Stimulated activated CD4-positive, alpha-beta T cell treated with anti-CD3 and anti-CD28 coated beads, Interleukin-1b, Interleukin-23, amount 100 ng/mL, for 48 hours (primary cell): Measurements from ENCODE around the gene GPC6.
"Not testable (repeated sequence)": the region's sequence is repeated elsewhere in the genome, so short reads cannot be mapped to it uniquely, and the experiment has no call there.

ENCODE experiments used
- DNase-seq: peaks from one replicate; pipeline ENCODE4 v3.0.0-alpha.2; 2020

GPC6 gene

DNA sequence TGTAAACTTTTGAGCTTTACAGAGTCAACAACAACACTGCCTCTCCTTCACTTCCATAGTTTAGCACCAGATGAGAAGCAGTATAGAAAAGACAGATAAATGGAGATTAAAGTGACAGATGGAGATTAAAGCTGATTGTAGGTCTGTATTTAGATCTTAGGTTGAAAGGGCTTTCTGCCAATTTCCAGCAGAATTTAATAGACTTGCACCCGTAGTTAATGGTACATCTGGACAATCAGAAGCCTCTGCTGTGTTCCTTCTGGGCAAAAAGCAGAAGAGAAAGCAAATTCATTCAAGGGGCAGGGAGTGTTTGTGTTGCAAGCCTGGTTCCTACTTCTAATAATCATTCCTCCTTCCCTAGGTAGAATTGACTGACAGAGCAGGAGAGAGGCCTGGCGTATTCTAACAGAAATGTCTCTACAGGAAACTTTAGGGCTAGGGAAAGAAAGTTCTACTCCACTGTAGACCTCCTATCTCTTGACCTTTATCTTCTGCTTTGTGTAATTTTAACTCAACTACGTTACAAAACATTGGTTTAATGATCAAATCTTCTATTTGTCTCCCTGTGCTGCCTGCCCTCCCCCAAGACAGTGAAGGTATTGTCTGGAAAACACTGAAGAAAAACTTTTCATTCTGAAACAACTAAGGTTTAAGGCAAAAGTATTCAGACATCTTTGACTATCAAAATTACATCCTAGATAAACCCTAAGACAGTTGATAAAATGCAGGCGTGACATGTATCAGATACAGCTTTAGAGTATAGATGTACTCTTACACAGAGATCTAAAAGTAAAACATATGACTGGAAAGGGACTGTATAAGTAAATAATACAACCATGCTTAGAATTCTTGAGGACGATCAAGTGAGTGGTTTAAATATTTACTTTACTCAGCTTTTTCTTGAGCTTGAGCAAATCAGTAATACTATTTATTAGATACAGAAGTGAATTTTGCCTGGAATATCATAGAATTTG lies 44.4 kb downstream of the GPC6 start:
- no peak for DNase-seq

DNA sequence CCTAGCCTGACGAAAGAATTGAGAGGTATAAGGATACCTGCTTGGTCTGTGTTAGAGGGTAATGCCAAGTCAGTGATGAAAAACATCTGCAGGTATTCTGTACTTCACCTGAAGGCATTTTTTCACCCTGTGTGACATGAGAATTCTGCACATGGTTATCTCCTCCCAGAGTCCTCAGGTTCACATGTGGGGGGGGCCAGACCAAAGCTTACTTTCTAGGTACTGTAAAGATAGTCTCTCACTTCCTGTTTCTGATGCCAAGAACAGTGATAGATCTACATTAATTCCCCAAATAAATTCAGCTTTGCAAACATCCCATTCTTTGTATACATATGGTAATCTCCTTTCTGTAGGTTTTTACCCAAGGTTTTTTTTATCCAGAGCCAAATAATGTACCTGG lies 53.4 kb downstream of the GPC6 start:
- DNase-seq: no peak

DNA sequence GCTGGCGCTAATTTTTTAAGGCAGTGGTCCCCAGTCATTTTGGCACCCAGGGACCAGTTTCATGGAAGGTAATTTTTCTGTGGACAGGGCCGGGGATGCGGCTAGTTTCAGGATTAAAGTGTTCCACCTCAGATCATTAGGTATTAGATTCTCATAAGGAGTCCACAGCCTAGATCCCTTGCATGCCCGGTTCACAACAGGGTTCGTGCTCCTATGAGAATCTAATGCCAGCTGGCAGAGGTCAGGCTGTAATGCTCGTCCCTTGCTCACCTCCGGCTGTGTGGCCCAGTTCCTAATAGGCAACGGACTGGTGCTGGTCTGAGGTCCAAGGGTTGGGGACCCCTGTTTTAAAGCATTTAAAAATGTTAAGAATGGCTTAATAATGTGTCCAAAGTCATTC lies 54.1 kb downstream of the GPC6 start:
- DNase-seq: no peak

DNA sequence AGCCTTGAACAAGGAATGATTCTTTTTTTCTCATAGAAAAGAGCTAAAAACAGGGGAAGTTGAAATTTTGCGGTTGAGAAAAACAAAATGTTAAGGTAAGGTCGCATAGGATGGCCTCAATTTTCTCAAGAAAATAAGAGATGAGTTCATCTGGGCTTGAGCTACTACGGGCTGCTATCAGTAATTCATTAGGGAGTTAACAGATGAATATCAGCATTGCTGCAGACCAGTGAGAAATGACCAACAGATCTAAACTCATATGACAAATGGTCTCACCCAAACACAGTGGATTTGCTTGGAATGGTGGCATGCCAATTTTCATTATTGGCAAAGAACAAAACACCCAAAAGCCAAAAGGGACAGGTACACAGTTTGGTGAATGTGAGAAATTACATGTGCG lies 56.6 kb downstream of the GPC6 start:
- DNase-seq: no peak

DNA sequence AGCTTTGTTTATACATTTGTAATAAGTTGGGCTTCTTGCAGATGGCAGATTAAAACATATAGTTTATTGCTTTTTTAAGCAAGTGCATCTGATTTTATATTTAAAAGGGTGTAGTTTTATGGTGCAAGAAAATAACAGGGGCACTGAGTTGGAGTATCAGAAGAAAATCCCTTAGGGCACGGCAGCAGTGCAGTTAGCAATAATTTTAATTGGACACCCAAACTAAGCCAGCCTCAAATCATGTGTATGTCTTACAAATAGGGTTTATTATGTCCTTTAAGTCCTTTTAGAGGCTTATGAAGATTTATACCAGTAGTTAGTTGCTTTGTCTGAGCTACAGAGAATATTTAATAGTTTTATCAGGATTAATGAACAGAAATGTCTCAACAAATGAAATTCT lies 57.5 kb downstream of the GPC6 start:
- no peak for DNase-seq

DNA sequence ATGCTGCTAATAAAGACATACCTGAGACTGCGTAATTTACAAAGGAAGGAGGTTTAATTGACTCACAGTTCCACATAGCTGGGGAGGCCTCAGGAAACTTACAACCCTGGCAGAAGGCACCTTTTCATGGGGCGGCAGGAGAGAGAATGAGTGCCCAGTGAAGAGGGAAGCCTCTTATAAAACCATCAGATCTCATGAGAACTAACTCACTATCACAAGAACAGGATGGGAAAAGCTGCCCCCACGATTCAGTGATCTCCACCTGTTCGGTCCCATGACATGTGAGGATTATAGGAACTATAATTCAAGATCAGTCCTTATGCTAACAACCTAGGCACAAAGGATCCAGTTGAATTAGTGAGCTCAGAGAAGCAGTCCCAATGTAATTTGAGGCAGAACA lies 59.4 kb downstream of the GPC6 start:
- no peak for DNase-seq

DNA sequence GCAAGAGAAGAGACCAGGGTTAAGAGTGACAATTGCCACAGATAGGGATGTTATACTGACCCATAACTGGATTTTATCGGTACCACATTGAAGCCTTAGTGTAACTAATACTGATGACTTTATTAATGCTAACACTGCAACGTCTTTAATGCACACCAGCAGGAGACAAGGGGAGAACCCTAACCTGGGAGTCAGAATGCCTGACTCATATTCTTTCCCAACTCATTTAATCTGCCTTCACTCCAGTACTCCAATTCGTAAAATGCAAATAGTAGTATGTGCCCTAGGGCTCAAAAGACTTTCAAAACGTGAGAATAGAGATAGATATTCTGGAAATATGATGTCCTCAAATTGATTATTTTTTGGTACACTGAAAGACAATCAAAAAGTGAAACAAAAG lies 62.4 kb downstream of the GPC6 start:
- DNase-seq: no peak

DNA sequence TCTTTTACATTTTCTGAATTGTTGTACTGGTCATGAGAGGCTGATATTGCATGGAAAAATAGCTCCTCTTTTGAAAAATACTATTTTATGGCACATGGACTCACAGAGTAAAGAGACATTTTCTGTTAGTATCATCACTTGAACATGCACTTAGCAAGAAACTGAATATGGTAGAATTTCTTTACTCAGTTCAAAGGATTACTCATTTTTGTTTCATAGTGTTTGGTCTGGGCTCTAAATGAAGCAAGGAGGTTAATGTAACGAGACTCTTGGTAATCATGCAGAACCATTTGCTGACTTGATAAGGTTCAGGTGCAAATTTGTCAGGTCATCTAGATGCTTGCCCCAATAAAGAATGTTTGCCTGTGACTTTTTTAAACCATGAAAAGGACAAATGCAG lies 63.2 kb downstream of the GPC6 start:
- no peak for DNase-seq

DNA sequence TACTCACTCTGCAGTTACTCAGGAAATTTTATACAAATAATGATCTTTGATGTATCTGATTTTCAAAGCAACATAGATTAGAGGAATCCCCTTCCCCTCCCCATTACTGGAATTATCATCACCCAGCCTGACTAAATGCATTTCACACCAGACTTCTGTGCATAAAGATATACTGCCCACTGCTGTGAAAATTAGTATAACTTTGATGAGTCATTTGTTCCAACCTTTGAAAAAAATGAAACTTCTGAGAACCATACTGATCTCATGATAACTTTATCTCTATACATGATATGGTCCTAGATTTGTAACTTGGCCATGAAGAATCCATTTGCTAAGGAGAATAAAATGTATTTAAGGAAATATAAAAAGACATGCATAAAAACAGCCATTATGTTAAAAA lies 63.9 kb downstream of the GPC6 start:
- DNase-seq: no peak

DNA sequence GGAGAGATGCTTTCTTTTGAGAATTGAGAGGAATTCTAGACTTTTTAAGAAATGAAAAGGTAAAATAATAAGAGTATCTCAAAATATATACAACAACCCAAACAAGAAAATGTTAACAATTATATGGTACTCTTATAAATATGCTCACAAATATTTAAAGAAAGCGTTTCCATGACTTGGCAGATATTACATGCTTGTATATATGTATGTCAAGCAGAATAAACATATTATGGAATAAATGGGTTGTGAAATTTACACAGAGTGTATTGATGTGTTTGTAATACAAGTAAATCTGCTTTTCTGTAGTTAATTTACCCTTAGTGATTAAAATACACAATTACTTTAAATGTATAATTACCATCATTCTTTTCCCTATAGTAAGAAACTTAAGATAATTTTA lies 65.8 kb downstream of the GPC6 start:
- DNase-seq: no peak

DNA sequence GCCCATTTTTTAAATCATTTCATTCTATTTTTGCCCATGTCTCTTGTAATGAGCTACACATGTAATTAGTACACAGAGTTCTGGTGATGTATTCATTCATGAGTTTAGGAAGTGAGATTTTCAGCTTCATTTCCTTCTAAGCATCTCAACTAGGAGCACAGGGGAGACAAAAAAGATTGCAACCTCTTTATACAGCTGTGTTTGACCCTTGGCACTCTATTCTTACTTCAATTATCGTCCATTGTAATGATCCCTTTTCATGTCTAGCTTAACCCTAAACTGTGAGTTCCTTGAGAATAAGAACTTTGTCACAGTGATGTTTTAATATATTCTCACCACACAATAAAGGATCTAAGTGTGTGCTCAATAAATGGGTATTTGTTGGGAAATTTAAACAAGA lies 67.1 kb downstream of the GPC6 start:
- no peak for DNase-seq

DNA sequence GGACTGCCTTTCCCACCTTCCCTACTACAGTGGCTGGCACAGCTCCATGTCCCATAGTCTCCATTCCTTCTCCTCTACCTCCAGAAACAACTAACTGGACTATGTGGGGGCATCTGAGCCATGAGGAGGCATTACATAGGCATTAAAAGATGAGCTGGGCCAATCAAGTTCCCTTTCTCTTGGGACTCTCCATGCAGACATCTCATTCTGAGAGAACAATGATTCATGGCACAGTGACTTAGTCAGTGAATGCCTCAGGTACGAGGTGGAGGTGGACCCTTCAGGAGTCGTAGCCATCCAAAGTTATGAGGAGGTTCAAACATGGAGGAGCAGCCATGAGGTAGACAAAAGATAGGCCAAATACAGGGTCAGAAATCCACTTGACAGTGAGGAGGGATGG lies 70.0 kb downstream of the GPC6 start:
- no peak for DNase-seq

DNA sequence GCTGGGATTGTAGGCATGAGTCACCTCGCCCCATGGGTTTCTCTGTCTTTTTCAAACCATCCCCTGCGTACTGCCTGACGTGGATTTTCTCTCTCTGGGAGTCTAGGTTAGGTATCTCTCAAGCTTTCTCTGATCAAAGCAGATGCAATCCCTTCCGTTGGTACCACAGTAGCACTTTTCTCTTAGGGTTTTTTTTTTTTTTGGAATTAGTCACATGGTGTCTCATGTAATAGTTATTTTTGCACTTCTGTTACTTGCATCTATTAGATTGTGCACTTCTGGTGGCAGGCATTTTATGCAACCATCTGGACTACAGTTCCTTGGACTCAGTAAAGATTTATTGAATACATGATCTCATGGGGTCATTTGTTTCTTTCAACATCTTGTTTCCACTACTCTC lies 72.1 kb downstream of the GPC6 start:
- no peak for DNase-seq

DNA sequence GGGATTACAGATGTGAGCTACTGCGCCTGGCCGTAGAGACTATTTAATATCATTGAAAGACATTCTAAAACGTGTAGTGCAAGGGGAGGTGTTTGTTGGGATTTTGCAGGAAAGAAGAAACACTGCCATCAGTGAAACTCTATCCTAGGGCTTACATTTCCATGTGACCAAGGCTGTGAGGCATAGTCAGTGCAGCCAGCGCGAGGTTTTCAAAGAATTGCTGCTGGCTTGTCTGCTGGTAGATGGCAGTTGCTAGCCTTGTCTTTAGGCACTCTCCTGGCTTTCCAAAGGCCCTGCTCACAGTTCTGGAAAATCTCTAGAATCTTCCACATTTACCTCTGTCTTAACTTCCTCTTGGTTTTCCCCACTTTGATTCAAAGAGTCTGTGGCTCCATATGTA lies 77.5 kb downstream of the GPC6 start:
- no peak for DNase-seq

DNA sequence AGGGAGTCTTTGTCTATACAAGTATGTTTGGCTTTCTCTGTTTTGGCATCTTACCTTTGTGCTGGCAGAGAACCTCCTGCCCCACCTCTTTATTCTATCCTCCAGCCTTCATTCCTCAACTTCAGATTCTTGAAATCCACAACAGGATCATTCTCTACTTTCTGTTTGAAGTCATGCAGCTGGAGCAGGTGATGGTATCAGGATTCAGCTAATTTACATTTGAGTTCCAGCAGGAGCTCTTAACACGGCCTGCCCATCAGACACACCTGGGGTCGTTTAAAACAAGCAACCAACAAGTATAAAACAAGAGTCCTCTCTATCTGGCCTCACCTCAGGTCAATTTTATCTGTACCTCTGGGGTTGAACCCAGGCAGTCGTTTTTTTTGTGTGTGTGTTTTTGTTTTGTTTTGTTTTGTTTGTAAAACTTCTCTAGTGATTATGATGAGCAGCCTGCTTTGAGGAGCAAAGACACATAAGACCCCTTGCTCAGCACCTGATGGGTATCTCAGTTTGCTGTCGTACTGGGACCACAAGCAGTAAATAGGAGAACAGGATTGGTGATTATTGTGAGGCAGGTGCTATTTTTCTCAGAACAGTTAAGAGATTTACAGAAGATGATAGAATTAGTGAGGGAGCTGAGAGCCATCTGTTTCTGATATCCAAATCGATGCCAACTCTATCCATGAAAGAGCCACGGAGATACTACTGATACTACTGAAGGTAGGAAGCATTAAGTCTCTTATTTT lies 78.4 kb downstream of the GPC6 start:
- DNase-seq: no peak

DNA sequence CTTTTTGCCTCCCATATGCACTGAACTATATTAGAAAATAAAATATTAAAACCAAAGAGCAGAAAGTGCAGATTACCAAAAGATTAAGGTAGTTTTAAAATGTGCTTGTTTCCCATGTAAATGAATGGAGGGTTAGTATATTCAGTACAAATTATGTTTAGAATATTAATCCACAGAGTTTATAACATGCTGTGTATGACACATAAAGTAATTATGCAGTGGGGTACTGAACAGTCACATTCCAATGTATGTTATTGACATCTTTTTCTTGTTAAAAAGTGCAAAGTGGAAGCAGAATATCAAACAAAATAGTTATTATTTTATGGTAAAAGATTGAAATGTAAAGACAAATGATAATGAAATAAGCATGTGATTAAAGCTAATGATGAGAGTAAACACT lies 79.3 kb downstream of the GPC6 start:
- no peak for DNase-seq

DNA sequence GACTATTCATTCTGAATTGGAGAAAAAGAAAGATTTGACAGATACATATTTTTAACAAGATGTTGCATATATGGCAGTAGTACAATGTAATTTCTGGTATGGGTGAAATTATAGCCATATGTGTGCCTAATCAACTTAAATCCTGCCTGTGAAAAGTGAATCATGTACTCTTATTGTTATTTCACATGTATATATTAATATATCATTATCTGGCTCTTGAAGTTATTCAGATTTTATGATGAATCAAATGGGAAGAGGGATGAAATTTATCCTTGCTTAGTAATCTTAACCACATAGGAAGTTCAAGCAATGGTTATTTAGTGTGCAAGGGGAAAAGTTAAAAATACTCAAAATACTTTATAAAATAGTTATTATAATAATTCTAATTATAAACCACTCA lies 80.5 kb downstream of the GPC6 start:
- DNase-seq: no peak

DNA sequence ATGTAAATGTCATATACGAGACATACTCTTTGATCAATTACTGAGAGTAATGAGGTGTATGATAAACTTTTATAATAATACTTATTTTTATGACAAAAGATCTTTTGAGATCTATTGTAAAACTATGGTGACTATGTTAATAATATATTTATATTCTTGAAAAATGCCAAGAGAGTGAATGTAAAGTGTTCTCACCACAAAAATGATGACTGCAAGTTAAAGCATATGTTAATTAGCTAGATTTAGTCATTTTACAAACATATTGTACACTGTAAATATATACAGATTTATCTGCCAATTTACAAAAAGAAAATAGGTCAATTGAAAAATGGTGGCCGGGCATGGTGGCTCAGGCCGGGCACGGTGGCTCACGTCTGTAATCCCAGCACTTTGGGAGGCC lies 81.0 kb downstream of the GPC6 start:
- DNase-seq: no peak

DNA sequence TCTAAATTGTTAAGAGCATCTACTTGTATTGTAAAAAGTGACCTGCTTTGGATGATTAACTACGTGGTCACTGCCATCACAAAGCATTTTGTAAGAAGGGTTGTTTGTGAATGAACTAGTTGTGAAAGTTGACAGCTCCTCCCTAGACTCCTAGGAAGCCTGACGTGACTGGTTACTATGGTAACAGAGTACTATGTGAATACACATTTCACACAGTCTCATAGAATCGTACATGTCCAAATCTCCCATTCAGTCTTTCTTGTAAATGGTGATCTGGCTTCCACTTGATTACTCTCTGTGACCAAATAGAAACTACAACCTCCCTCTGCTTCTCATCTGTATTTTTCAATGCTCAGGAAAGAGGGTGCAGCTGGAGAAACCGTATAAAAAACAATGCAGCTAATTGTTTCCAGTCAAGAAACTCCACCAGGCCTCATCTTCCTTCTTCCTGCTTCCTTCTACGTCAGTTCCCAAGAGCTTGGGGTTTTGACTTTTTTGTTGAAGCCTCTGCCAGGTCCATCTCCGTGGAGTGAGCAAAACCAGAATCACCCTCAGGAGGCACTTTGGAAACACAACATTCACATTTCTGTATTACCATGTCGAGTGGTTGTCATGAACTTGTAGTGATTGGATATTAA lies 83.4 kb downstream of the GPC6 start:
- DNase-seq: no peak

DNA sequence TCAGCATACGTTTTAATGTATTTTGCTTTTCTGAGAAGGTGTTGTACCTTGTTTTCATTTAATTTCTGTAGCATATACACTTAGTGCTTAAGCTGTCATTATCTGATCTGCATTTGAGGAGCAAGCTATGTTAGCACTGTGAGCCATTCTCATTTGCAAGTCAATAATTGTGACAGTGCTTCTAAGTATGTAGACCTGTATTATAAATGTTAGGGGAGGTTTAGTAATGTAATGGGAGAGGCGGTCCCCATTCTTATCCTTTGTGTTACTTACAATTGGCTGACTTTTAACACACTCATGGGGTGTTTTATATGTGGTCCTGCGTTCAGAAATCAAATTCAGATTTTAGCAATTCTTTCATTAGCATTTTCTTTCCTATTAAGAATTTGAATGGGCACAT lies 90.2 kb downstream of the GPC6 start:
- no peak for DNase-seq

DNA sequence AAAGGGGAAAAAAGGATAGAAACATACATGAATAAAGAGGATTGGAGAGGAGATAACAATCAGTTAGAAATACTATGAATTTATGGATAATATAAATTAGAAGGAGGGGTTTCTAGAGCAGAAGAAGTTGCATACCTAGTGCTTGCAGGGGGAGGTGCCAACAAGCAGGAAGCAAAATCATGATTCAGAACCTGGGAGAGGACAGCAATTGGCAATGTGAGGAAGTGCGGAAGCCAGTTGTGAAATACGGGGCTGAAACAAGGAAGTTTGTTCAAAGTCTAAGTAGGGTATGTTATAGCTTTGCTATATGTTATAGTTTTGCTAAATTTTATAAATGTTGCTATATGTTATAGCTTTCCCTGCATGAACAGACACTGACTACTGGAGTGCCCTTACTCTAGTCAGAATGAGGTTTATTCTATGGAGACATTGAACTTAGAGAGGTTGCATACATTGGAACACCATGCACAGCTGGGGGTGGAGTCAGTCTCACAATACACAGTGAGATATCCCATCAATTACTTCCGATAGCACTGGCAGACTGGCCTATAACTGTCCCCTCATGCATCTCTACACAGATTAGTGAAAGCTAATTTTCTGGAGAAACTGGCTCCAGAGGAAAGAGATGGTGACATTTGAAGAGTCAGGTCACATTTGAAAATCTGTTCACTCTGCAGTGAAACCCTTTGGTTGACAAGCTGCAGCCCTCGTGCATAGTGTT lies 92.1 kb downstream of the GPC6 start:
- DNase-seq: no peak

DNA sequence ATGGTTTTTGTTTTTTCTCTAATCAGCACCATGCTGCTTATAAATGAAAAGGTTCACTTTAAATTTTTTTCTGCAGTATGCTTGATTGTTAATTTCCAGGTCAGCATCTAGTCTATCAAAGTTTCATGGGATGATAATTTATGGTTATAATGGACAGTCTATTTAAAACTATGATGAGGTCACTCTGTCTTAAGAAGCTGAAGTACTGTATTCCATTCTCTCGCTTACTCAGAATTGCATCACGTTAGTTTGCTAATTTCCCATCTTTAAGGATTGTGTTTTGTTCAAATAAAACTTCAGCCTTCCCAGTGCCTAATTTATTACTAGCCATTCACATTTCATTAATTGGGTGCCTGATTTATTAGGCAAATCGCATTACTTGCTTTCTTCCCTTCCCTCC lies 94.3 kb downstream of the GPC6 start:
- DNase-seq: no peak

DNA sequence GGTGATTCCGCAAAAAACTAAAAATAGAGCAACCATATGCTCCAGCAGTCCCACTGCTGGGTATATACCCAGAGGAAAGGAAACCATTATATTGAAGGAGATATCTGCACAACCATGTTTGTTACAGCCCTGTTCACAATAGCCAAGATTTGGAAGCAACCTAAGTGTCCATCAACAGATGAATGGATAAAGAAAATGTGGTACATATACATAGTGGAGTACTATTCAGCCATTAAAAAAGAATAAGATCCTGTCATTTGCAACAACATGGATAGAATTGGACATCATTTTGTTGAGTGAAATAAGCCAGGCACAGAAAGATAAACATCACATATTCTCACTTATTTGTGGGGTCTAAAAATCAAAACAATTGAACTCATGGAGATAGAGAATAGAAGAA lies 97.3 kb downstream of the GPC6 start:
- not testable (repeated sequence) for DNase-seq
